ENCODE measurements around the gene TTC7B. TPM values are rescaled to one million over a fixed set of nuclear protein-coding genes. Genes with fewer than 3 reads are reported as not detected.

Gene TTC7B
- total and polyA plus RNA-seq, 2 experiments from 2014 or later, result 7.9 to 28.6 TPM

- TF ChIP-seq, protein P1, sequence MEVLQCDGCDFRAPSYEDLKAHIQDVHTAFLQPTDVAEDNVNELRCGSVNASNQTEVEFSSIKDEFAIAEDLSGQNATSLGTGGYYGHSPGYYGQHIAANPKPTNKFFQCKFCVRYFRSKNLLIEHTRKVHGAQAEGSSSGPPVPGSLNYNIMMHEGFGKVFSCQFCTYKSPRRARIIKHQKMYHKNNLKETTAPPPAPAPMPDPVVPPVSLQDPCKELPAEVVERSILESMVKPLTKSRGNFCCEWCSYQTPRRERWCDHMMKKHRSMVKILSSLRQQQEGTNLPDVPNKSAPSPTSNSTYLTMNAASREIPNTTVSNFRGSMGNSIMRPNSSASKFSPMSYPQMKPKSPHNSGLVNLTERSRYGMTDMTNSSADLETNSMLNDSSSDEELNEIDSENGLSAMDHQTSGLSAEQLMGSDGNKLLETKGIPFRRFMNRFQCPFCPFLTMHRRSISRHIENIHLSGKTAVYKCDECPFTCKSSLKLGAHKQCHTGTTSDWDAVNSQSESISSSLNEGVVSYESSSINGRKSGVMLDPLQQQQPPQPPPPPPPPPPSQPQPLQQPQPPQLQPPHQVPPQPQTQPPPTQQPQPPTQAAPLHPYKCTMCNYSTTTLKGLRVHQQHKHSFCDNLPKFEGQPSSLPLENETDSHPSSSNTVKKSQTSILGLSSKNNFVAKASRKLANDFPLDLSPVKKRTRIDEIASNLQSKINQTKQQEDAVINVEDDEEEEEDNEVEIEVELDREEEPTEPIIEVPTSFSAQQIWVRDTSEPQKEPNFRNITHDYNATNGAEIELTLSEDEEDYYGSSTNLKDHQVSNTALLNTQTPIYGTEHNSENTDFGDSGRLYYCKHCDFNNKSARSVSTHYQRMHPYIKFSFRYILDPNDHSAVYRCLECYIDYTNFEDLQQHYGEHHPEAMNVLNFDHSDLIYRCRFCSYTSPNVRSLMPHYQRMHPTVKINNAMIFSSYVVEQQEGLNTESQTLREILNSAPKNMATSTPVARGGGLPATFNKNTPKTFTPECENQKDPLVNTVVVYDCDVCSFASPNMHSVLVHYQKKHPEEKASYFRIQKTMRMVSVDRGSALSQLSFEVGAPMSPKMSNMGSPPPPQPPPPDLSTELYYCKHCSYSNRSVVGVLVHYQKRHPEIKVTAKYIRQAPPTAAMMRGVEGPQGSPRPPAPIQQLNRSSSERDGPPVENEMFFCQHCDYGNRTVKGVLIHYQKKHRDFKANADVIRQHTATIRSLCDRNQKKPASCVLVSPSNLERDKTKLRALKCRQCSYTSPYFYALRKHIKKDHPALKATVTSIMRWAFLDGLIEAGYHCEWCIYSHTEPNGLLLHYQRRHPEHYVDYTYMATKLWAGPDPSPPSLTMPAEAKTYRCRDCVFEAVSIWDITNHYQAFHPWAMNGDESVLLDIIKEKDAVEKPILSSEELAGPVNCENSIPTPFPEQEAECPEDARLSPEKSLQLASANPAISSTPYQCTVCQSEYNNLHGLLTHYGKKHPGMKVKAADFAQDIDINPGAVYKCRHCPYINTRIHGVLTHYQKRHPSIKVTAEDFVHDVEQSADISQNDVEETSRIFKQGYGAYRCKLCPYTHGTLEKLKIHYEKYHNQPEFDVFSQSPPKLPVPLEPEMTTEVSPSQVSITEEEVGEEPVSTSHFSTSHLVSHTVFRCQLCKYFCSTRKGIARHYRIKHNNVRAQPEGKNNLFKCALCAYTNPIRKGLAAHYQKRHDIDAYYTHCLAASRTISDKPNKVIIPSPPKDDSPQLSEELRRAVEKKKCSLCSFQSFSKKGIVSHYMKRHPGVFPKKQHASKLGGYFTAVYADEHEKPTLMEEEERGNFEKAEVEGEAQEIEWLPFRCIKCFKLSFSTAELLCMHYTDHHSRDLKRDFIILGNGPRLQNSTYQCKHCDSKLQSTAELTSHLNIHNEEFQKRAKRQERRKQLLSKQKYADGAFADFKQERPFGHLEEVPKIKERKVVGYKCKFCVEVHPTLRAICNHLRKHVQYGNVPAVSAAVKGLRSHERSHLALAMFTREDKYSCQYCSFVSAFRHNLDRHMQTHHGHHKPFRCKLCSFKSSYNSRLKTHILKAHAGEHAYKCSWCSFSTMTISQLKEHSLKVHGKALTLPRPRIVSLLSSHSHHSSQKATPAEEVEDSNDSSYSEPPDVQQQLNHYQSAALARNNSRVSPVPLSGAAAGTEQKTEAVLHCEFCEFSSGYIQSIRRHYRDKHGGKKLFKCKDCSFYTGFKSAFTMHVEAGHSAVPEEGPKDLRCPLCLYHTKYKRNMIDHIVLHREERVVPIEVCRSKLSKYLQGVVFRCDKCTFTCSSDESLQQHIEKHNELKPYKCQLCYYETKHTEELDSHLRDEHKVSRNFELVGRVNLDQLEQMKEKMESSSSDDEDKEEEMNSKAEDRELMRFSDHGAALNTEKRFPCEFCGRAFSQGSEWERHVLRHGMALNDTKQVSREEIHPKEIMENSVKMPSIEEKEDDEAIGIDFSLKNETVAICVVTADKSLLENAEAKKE (CRISPR knock-in tag; IDR thresholded peaks at IDR 0.05), result no peak
- TF ChIP-seq JUNB (IDR thresholded peaks at IDR 0.05; ENCODE audit: unreplicated experiment), result no peak
- TF ChIP-seq ZNF331 (CRISPR knock-in tag; IDR thresholded peaks at IDR 0.05; ENCODE audit: low read depth), result no peak
These were observed 228.3 kb downstream of the TTC7B start (continued) for GRCh38 chr14:90587918-90588317.

- no peak overlapping the region for H2AFZ ChIP-seq
- Mint-ChIP-seq H3K27me3 (ENCODE audit: insufficient read depth, low read depth, poor library complexity) (peaks cover 2% of the 10 kb centered on the region), H3K27ac (no peak overlapping the region), H3K9me3 (no peaks in the 10 kb centered on the region; the same call in 2 of the 3 replicates), H3K4me3 (no peak overlapping the region), H3K4me1 (peaks cover 6% of the 10 kb centered on the region; the same call in 2 of the 3 replicates), H3K36me3 (ENCODE audit: low read depth) (no peaks in the 10 kb centered on the region)
- no peak overlapping the region for H3K27ac ChIP-seq (ENCODE audit: low read depth)
- no peaks in the 10 kb centered on the region for H4K20me1 ChIP-seq (replicated peaks; ENCODE audit: insufficient read depth)
- H3K9me2 ChIP-seq (ENCODE audit: insufficient read depth), result no peaks in the 10 kb centered on the region
- H3K4me1 ChIP-seq (ENCODE audit: insufficient read depth), result no peaks in the 10 kb centered on the region
- no peaks in the 10 kb centered on the region for H3K79me2 ChIP-seq (replicated peaks; ENCODE audit: insufficient read depth)
- H3K4me3 ChIP-seq, result no peak overlapping the region
- ATAC-seq (no peak), DNase-seq (ENCODE audit: low spot score) (no peak)
- H3K36me3 ChIP-seq (ENCODE audit: insufficient read depth), result no peaks in the 10 kb centered on the region
- H3F3A ChIP-seq (replicated peaks; ENCODE audit: low read depth), result no peaks in the 10 kb centered on the region
- H3K27me3 ChIP-seq (ENCODE audit: insufficient read depth), result no peaks in the 10 kb centered on the region
- no peak overlapping the region for H3K4me2 ChIP-seq
- TF ChIP-seq, protein P2, sequence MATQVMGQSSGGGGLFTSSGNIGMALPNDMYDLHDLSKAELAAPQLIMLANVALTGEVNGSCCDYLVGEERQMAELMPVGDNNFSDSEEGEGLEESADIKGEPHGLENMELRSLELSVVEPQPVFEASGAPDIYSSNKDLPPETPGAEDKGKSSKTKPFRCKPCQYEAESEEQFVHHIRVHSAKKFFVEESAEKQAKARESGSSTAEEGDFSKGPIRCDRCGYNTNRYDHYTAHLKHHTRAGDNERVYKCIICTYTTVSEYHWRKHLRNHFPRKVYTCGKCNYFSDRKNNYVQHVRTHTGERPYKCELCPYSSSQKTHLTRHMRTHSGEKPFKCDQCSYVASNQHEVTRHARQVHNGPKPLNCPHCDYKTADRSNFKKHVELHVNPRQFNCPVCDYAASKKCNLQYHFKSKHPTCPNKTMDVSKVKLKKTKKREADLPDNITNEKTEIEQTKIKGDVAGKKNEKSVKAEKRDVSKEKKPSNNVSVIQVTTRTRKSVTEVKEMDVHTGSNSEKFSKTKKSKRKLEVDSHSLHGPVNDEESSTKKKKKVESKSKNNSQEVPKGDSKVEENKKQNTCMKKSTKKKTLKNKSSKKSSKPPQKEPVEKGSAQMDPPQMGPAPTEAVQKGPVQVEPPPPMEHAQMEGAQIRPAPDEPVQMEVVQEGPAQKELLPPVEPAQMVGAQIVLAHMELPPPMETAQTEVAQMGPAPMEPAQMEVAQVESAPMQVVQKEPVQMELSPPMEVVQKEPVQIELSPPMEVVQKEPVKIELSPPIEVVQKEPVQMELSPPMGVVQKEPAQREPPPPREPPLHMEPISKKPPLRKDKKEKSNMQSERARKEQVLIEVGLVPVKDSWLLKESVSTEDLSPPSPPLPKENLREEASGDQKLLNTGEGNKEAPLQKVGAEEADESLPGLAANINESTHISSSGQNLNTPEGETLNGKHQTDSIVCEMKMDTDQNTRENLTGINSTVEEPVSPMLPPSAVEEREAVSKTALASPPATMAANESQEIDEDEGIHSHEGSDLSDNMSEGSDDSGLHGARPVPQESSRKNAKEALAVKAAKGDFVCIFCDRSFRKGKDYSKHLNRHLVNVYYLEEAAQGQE (IDR thresholded peaks at IDR 0.05; ENCODE audit: unreplicated experiment), result no peak
- TF ChIP-seq, protein P1 (CRISPR knock-in tag; IDR thresholded peaks at IDR 0.05), result no peak
- no peak for TF ChIP-seq JUNB (IDR thresholded peaks at IDR 0.05; ENCODE audit: unreplicated experiment)
- TF ChIP-seq NANOG (IDR thresholded peaks at IDR 0.05; ENCODE audit: borderline replicate concordance), result no peak
These were observed 228.8 kb downstream of the TTC7B start for GRCh38 chr14:90587252-90587910.

Data from GM23338 (cell line).